ENCODE data around the gene EEF1G.

DNA sequence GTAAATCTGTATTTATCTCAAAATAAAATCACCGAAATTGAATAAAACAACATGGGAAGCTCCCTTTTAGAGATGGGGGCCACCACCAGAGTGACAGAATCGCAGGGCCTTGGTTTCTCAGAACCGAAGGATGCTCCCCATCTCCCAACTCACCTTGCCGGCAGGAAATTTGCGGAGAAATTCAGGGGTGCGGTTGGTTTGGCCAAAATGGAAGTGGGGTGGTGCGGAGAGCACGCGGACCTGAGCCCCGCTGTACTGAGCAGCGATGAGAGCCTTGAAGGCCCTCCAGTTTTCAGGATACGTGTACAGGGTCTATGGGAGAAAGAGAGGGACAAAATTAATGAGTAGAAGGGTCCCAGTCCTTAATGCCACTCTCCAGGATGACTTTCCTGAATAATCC, 1.3 kb downstream of the EEF1G start:
- TF ChIP-seq, protein P1, sequence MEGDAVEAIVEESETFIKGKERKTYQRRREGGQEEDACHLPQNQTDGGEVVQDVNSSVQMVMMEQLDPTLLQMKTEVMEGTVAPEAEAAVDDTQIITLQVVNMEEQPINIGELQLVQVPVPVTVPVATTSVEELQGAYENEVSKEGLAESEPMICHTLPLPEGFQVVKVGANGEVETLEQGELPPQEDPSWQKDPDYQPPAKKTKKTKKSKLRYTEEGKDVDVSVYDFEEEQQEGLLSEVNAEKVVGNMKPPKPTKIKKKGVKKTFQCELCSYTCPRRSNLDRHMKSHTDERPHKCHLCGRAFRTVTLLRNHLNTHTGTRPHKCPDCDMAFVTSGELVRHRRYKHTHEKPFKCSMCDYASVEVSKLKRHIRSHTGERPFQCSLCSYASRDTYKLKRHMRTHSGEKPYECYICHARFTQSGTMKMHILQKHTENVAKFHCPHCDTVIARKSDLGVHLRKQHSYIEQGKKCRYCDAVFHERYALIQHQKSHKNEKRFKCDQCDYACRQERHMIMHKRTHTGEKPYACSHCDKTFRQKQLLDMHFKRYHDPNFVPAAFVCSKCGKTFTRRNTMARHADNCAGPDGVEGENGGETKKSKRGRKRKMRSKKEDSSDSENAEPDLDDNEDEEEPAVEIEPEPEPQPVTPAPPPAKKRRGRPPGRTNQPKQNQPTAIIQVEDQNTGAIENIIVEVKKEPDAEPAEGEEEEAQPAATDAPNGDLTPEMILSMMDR (IDR thresholded peaks at IDR 0.05) = no peak
- TF ChIP-seq ZFX (IDR thresholded peaks at IDR 0.05; ENCODE audit: borderline replicate concordance) = no peak

Data from 22Rv1 (cell line).